Immature natural killer cell (primary cell): ENCODE data around the gene GUCY1B1. TPM values are rescaled to one million over a fixed set of nuclear protein-coding genes. Genes with fewer than 3 reads are reported as not detected.

Experiments used
- DNase-seq, 3 donors: peaks; one replicate each; pipeline ENCODE4 v3.0.0; 2022; ENCODE audit warnings: mixed read lengths in 1 of 3
- H3K27ac Mint-ChIP-seq, 6 donors: one replicate each; pipeline ENCODE4 v1.8.0; 2020; ENCODE audit warnings: mixed read lengths in 6 of 6, mild to moderate bottlenecking in 5 of 6, inconsistent platforms in 4 of 6, moderate library complexity in 3 of 6
- H3K27me3 Mint-ChIP-seq, 3 donors: one replicate each; pipeline ENCODE4 v1.8.0; 2020 to 2021; ENCODE audit warnings: low read depth in 3 of 3, mild to moderate bottlenecking in 3 of 3, mixed read lengths in 3 of 3, moderate library complexity in 3 of 3, inconsistent platforms in 1 of 3
- H3K36me3 Mint-ChIP-seq, 3 donors: one replicate each; pipeline ENCODE4 v1.8.0; 2020; ENCODE audit warnings: mixed read lengths in 3 of 3, inconsistent platforms in 2 of 3, mild to moderate bottlenecking in 2 of 3
- H3K4me1 Mint-ChIP-seq, 2 donors: one replicate each; pipeline ENCODE4 v1.8.0; 2020; ENCODE audit warnings: inconsistent platforms in 2 of 2, mild to moderate bottlenecking in 2 of 2, mixed read lengths in 2 of 2, moderate library complexity in 1 of 2
- H3K4me3 Mint-ChIP-seq, 5 donors: one replicate each; pipeline ENCODE4 v1.8.0; 2020; ENCODE audit warnings: mild to moderate bottlenecking in 5 of 5, mixed read lengths in 5 of 5, inconsistent platforms in 3 of 5, moderate library complexity in 3 of 5
- H3K9me3 Mint-ChIP-seq, 6 donors: one replicate each; pipeline ENCODE4 v1.8.0; 2020; ENCODE audit warnings: mild to moderate bottlenecking in 6 of 6, mixed read lengths in 6 of 6, inconsistent platforms in 4 of 6, moderate library complexity in 3 of 6
- polyA plus RNA-seq, 3 donors: library from polyadenylated mRNA; unstranded; fragments of 300-500 nt; fragmentation: Illumina TruSeq; gene quantifications; one replicate each; pipeline ENCODE4 v1.2.3, GENCODE V29; 2021

Gene GUCY1B1
- polyA plus RNA-seq, 3 donors from 2014 or later, result 4.0 to 7.8 (median 4.3) TPM

GRCh38 chr4:155828628-155829027 is 69.8 kb downstream of the GUCY1B1 start:
- peaks cover 0 to 2% (median 0%) of the 10 kb centered on the region in 3 donors for H3K27me3 Mint-ChIP-seq
- no peak overlapping the region for H3K4me3 Mint-ChIP-seq
- no peaks in the 10 kb centered on the region for H3K36me3 Mint-ChIP-seq
- no peak overlapping the region for H3K27ac Mint-ChIP-seq
- H3K4me1 Mint-ChIP-seq, result no peaks in the 10 kb centered on the region
- H3K9me3 Mint-ChIP-seq, result peaks cover 0 to 2% (median 0%) of the 10 kb centered on the region in 6 donors
- DNase-seq, result no peak

GRCh38 chr4:155832664-155833063 is 73.8 kb downstream of the GUCY1B1 start:
- Mint-ChIP-seq H3K9me3 (no peaks in the 10 kb centered on the region), H3K36me3 (no peaks in the 10 kb centered on the region), H3K27me3 (no peaks in the 10 kb centered on the region), H3K4me1 (no peaks in the 10 kb centered on the region), H3K4me3 (no peak overlapping the region), H3K27ac (no peak overlapping the region)
- DNase-seq, result no peak

GRCh38 chr4:155837203-155837796 is 78.5 kb downstream of the GUCY1B1 start:
- Mint-ChIP-seq H3K27ac (no peak overlapping the region), H3K4me1 (no peaks in the 10 kb centered on the region), H3K27me3 (no peaks in the 10 kb centered on the region), H3K36me3 (no peaks in the 10 kb centered on the region), H3K9me3 (no peaks in the 10 kb centered on the region), H3K4me3 (no peak overlapping the region)
- DNase-seq, result no peak

DNA sequence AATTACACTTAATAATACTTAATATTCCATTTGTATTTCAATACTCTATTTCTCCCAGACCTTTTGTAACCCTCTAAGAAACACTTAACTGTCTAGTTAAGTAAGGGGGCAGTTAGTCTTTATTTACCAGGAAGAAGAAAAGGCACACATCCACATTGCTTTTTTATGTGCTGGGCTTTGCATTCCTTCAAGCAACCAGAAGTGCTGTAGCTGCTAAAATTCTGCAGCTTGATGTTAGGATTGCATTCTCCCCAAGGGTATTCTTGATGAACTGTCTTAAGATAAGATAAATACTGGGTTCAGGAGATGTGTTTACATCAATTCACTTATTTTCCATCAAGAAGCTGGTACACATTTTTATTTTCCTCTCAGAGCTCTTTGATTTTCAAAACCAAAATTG is 83.3 kb downstream of the GUCY1B1 start:
- no peak for DNase-seq
- Mint-ChIP-seq H3K4me1 (no peaks in the 10 kb centered on the region), H3K36me3 (no peaks in the 10 kb centered on the region), H3K27me3 (no peaks in the 10 kb centered on the region), H3K27ac (no peak overlapping the region), H3K9me3 (no peaks in the 10 kb centered on the region), H3K4me3 (no peak overlapping the region)

DNA sequence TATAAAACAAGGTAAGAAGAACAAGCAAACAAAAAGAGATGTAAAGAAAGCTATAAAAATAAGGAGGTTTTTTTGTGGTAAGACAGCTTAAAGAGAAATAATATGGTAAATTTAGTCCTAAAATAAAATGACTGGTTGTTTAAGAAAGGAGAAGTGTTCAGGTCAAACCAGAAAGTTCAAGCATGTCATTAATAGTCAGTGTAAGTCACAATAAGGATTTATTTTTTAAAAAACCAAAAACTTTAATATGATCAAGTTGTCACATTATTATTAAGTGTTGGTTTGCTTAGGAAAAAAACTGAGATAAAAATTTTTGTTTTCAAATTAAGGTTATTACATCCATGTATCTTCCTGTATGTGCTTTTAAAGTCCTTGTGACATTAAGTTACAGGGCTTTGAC is 88.1 kb downstream of the GUCY1B1 start:
- no peak overlapping the region for H3K4me3 Mint-ChIP-seq
- no peaks in the 10 kb centered on the region for H3K27me3 Mint-ChIP-seq
- no peak for DNase-seq
- H3K36me3 Mint-ChIP-seq, result peaks cover 0 to 4% (median 0%) of the 10 kb centered on the region in 3 donors
- peaks cover 0 to 7% (median under 1%) of the 10 kb centered on the region in 6 donors for H3K9me3 Mint-ChIP-seq
- no peaks in the 10 kb centered on the region for H3K4me1 Mint-ChIP-seq
- no peak overlapping the region for H3K27ac Mint-ChIP-seq

DNA sequence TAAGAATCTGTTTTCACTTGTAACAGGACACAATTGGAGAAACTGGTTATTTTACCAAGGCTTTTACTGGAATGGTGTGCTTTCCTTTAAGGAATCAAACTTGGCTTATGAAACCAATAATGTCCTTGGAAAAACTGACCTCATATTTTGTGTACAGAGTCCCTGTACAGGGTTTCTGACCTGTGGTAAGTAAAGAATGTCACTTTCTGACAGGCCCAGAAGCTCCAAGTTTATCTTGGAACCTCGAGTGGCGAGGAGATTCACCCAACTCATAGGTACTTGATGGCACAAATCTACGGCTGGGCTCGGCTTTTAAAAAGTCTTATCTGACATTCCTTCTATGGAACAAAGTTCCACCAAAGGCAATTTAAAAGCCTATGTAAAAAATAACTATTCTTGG is 90.2 kb downstream of the GUCY1B1 start:
- Mint-ChIP-seq H3K27me3 (no peaks in the 10 kb centered on the region), H3K9me3 (peaks cover 0 to 7% (median under 1%) of the 10 kb centered on the region in 6 donors), H3K36me3 (peaks cover 0 to 4% (median 0%) of the 10 kb centered on the region in 3 donors), H3K4me3 (no peak overlapping the region), H3K27ac (no peak overlapping the region), H3K4me1 (no peaks in the 10 kb centered on the region)
- no peak for DNase-seq

DNA sequence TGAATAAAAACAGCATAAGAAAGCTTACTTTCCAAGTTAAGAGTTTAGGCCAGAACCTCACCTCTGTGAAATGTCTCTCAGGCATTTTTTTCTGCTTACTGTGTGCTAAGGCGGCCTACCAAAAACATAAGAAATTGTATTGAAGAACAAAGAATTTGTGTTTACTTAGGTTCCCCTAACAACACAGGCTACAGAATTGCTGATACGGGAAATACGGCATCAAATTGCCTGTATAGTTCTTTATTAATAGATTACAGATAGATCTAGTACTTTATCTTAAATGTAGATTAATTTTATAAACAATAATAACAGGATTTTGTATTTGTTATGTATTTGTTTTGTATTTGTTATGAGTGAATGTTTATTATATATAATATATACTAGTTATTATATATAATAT is 94.4 kb downstream of the GUCY1B1 start:
- H3K27me3 Mint-ChIP-seq, result peaks cover 0 to 2% (median 0%) of the 10 kb centered on the region in 3 donors
- H3K4me1 Mint-ChIP-seq, result no peaks in the 10 kb centered on the region
- DNase-seq, result no peak
- H3K36me3 Mint-ChIP-seq, result peaks cover 0 to 4% (median 0%) of the 10 kb centered on the region in 3 donors
- no peak overlapping the region for H3K27ac Mint-ChIP-seq
- peaks cover 0 to 7% (median under 1%) of the 10 kb centered on the region in 6 donors for H3K9me3 Mint-ChIP-seq
- no peak overlapping the region for H3K4me3 Mint-ChIP-seq

DNA sequence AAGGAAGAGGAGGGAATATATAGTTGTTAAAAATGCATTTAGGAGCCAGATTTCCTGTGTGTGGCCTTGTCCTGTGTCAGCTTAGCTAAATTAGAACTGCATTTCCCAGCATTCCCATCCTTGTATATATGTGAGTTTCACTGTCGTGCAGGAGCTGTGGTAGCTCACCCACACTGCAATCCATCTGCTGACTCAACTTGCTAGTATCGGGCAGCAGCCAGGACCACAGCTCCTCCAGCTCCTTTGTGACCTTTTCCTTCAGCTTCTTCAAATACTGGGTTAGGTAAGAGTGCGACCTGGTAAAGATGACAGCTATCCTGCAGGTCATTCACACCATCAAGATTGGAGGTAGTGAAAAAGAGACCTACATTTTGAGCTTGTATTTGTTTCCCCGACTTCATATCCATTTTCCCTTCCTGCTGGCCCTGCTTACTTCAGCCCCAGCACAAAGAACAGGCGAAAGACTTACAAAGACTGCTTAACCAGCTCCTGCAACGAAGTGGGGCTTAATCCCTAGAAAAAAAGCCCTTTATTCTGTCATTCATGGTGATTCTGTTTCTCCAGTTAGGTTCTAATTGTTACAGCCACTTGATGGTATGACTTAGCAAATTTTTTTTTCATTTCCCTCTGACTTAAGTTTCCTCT is 95.9 kb downstream of the GUCY1B1 start:
- peaks cover 0 to 7% (median under 1%) of the 10 kb centered on the region in 6 donors for H3K9me3 Mint-ChIP-seq
- peaks cover 0 to 4% (median 0%) of the 10 kb centered on the region in 3 donors for H3K36me3 Mint-ChIP-seq
- H3K4me3 Mint-ChIP-seq, result no peak overlapping the region
- no peaks in the 10 kb centered on the region for H3K4me1 Mint-ChIP-seq
- no peak overlapping the region for H3K27ac Mint-ChIP-seq
- H3K27me3 Mint-ChIP-seq, result peaks cover 0 to 2% (median 0%) of the 10 kb centered on the region in 3 donors
- no peak for DNase-seq

- no peak overlapping the region for H3K27ac Mint-ChIP-seq
- peaks cover 0 to 2% (median 0%) of the 10 kb centered on the region in 3 donors for H3K27me3 Mint-ChIP-seq
- no peak overlapping the region for H3K4me3 Mint-ChIP-seq
- no peak for DNase-seq
- H3K36me3 Mint-ChIP-seq, result no peaks in the 10 kb centered on the region
- no peaks in the 10 kb centered on the region for H3K4me1 Mint-ChIP-seq
- no peaks in the 10 kb centered on the region for H3K9me3 Mint-ChIP-seq
These were observed 97.1 kb downstream of the GUCY1B1 start for GRCh38 chr4:155855897-155856296.

Other genes starting within 250 kb of the GUCY1B1 start
- gene GUCY1A1, start 92.2 kb upstream of the GUCY1B1 start, polyA plus RNA-seq, result 10 to 100 TPM in 2 of 3 donors, 1 to 10 TPM in 1; 6.1 to 15.8 (median 12.6) TPM
- gene ASIC5, start 107.3 kb downstream of the GUCY1B1 start, polyA plus RNA-seq, result not detected
- gene TDO2, start 144.7 kb downstream of the GUCY1B1 start, polyA plus RNA-seq, result not detected
- 10 to 100 TPM; 44.7 to 88.0 (median 58.1) TPM for gene CTSO, start 194.8 kb downstream of the GUCY1B1 start, polyA plus RNA-seq